Measurements from ENCODE around the gene KRTAP9-6.
"Not testable (repeated sequence)": the region's sequence is repeated elsewhere in the genome, so short reads cannot be mapped to it uniquely, and the experiment has no call there.

KRTAP9-6 gene, protein sequence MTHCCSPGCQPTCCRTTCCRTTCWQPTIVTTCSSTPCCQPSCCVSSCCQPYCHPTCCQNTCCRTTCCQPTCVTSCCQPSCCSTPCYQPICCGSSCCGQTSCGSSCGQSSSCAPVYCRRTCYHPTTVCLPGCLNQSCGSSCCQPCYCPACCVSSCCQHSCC

DNA sequence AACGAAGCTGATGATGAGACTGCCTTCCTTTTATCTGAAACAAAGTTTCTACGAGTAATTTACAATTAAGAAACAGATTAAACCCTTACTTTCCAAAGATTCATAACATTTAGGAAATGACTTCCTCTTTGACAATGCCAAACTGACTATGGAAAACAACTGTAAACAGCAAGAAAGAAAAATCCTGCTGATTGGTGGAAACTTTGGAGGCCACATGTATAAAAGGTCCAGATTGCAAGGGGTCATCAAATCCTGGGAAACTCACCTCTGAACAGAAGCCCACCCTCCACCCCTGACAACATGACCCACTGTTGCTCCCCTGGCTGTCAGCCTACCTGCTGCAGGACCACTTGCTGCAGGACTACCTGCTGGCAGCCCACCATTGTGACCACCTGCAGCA is at the start of gene KRTAP9-6:
KRTAP9-6 (plus strand) TSS at position 301 of the 400 bp plus-strand sequence; CDS start at position 301, 0 bp downstream.
- no peak for DNase-seq

DNA sequence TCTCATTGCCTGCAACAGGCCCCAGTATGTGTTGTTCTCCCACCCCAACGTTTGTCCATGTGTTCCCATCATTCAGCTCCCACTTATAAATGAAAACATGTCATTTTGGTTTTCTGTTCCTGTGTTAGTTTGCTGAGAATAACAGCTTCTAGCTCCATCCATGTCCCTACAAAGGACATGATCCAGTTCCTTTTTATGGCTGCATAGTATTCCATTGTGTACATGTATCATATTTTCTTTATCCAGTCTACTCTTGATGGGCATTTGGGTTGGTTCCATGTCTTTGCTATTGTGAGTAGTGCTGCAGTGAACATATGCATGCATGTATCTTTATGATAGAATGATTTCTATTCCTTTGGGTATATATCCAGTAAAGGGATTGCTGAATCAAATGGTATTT is 49.5 kb upstream of the KRTAP9-6 start:
- DNase-seq = no peak

DNA sequence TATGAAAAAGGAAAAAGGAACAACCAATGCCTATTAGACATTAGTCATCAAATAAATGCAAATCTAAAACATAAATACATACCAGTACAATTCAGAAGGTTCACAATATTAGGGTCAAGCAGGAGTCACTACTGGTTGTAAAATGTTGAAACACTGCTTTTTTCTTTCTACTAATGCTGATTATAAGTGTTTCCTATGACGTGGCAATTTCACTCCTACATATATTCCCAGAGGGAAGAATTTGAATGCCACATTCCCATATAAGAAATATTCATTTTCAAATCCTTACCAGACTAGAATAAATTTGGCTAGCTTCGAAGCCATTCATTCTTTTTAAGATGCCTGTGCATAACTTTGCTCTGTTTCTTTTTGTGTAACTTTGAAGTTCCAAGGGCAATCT is 41.4 kb upstream of the KRTAP9-6 start:
- DNase-seq = no peak

DNA sequence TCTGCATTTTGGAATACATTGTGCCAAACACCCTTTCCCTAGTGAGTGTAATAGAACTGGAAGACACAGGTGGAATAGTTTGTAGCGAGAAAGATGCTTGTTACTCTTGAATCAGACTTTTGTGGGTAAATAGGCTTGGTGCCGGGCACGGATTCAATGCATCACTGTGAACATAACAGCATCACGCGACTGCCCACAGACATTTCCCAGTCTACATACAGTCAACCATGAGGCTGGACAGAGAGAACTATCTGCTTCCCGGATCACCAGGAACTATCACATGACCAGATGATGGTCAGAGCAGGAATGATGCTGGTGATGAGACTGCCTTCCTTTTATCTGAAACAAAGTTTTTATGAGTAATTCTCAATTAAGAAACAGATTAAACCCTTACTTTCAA is 39.1 kb upstream of the KRTAP9-6 start:
- no peak for DNase-seq

DNA sequence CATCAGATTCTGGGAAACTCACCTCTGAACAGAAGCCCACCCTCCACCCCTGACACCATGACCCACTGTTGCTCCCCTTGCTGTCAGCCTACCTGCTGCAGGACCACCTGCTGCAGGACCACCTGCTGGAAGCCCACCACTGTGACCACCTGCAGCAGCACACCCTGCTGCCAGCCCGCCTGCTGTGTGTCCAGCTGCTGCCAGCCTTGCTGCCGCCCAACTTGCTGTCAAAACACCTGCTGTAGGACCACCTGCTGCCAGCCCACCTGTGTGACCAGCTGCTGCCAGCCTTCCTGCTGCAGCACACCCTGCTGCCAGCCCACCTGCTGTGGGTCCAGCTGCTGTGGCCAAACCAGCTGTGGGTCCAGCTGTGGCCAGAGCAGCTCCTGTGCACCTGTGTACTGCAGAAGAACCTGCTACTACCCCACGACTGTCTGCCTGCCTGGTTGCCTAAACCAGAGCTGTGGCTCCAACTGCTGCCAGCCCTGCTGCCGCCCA is 38.5 kb upstream of the KRTAP9-6 start, which contains the start of gene KRTAP9-2:
KRTAP9-2 (plus strand) TSS at position 51 of the 498 bp plus-strand sequence; CDS start at position 58, 7 bp downstream.
- not testable (repeated sequence) for DNase-seq

DNA sequence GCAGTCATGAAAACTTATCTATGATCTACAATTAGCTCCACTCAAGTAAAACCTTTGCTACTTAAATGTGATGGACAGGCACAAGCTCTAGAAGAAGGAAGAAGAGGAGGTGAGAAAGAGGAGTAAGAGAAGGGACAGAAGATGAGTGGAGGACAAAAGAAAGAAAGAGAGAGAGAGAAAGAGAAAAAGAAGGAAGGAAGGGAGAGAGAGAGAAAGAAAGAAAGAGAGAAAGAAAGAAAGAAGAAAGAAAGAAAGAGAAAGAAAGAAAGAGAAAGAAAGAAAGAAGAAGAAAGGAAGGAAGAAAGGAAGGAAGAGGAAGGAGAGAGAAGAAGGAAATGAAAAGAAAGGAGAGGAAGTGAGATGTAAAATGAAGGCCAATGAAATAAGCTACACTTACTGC is 35.1 kb upstream of the KRTAP9-6 start:
- no peak for DNase-seq

DNA sequence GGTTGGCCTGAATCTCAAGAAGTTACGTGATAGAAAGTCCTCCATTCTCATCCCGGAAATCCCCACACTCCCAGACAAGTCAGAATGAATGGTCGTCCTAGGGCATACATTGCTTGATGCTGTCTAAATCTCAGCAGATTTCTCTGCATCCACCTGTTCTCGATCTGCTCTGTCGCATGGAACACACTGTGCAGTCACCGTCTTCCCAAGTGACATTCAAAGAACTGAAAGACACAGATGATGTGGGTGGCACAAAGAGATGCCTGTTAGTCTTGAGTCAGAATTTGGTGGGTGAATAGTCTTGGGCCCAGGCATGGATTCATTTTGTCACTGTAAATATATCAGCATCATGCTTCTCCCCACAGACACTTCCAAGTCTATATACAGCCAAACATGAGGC is 33.4 kb upstream of the KRTAP9-6 start:
- DNase-seq = no peak

DNA sequence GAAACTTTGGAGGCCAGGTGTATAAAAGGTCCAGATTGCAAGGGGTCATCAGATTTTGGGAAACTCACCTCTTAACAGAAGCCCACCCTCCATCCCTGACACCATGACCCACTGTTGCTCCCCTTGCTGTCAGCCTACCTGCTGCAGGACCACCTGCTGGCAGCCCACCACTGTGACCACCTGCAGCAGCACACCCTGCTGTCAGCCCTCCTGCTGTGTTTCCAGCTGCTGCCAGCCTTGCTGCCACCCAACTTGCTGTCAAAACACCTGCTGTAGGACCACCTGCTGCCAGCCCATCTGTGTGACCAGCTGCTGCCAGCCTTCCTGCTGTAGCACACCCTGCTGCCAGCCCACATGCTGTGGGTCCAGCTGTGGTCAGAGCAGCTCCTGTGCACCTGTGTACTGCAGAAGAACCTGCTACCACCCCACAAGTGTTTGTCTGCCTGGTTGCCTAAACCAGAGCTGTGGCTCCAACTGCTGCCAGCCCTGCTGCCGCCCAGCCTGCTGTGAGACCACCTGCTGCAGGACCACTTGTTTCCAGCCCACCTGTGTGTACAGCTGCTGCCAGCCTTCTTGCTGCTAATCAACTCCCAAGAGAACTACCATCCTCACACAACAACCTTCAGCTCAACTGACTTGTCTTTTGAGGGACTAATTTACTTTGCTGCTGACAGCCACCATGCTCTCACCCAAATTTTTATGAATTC is 32.6 kb upstream of the KRTAP9-6 start, which contains the start of gene KRTAP9-3:
KRTAP9-3 (plus strand) TSS at position 51 of the 707 bp plus-strand sequence; CDS start at position 104, 53 bp downstream.
- DNase-seq = not testable (repeated sequence)

DNA sequence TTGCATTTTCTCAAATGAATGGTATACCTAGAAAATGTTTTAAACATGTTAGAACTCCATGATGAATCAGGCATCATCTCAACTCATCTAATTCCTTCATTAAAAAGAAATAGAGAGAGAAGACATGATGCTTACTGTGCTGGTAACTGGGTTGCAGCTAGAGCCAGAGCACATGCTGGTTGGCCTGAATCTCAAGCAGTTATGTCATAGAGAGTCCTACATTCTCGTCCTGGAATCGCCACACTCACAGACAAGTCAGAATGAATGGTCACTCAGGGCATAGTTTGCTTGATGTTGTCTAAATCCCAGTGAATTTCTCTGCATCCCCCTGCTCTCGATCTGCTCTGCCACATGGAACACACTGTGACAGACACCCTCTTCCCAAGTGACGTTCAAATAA is 28.1 kb upstream of the KRTAP9-6 start:
- DNase-seq = not testable (repeated sequence)

DNA sequence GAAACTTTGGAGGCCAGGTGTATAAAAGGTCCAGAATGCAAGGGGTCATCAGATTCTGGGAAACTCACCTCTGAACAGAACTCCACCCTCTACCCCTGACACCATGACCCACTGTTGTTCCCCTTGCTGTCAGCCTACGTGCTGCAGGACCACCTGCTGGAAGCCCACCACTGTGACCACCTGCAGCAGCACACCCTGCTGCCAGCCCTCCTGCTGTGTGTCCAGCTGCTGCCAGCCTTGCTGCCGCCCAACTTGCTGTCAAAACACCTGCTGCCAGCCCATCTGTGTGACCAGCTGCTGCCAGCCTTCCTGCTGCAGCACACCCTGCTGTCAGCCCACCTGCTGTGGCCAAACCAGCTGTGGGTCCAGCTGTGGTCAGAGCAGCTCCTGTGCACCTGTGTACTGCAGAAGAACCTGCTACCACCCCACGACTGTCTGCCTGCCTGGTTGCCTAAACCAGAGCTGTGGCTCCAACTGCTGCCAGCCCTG is 27.2 kb upstream of the KRTAP9-6 start, which contains the start of gene KRTAP9-8:
KRTAP9-8 (plus strand) TSS at position 51 of the 489 bp plus-strand sequence; CDS start at position 104, 53 bp downstream.
- DNase-seq = not testable (repeated sequence)

DNA sequence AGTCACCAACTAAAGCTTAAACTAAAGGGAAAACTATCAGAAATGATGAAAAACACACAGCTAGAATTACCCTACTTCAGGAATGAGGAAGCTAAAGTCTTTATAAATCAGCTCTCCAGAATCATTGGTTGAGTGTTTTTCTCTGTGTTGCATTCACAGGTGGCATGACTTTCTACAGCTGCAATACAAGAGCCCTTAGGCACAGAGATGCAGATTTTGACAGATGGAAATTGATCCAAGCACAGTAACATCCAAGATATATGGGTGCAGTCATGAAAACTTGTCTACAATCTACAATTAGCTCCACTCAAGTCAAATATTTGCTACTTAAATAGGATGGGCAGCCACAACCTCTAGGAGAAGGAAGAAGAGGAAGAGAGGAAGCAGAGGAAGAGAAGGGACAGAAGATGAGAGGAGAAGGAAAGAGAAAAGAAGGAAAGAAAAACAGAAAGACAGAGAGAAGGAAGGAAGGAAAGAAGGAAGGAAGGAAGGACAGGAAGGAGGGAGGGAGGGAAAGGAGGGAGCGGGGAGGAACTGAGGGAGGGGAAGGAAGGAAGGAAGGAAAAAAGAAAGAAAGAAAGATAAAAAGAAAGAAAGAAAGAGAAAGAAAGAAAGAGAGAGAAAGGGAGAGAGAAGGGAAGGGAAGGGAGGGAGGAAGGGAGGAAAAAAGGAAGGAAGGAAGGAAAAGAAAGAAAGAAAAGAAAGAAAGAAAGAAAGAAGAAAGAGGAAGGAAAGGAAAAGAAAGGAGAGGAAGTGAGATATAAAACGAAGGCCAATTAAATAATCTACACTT is 18.0 kb upstream of the KRTAP9-6 start:
- DNase-seq = not testable (repeated sequence)

DNA sequence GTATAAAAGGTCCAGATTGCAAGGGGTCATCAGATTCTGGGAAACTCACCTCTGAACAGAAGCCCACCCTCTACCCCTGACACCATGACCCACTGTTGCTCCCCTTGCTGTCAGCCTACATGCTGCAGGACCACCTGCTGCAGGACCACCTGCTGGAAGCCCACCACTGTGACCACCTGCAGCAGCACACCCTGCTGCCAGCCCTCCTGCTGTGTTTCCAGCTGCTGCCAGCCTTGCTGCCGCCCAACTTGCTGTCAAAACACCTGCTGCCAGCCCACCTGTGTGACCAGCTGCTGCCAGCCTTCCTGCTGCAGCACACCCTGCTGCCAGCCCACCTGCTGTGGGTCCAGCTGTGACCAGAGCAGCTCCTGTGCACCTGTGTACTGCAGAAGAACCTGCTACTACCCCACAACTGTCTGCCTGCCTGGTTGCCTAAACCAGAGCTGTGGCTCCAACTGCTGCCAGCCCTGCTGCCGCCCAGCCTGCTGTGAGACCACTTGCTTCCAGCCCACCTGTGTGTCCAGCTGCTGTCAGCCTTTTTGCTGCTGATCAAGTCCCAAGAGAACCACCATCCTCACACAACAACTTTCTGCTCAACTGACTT is 15.4 kb upstream of the KRTAP9-6 start, which contains the start of gene KRTAP9-4:
KRTAP9-4 (plus strand) TSS at position 51 of the 604 bp plus-strand sequence; CDS start at position 85, 34 bp downstream.
- DNase-seq = not testable (repeated sequence)

DNA sequence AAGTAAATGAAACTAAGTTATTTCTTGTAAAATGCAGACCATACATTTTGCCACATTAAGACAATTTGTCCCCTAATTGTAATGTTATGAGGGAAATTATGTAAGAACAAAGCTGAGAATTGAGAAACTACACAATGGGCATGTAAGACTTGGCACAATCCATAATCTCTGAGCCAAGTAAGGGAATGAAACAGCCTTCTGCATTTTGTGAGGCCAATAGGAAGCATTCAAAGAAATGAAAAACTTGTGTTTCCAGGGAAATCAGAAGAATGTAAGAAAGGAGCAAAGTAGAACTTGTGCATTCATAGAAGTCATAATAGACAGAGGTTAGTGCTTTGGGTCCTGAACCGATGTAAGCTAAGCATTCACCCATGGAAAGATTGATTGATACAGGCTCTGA is 13.9 kb upstream of the KRTAP9-6 start:
- DNase-seq = no peak

DNA sequence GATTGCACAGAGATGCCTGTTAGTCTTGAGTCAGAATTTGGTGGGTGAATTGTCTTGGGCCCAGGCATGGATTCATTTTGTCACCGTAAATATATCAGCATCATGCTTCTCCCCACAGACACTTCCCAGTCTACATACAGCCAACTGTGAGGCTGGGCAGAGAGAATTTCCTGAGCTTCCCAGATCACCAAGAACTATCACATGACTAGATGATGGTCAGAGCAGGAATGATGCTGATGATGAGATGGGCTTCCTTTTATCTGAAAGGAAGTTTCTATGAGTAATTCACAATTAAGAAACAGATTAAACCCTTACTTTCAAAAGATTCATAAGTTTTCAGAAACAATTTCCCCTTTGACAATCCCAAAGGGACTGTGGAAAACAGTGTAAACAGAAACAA is 10.3 kb upstream of the KRTAP9-6 start:
- DNase-seq = no peak

DNA sequence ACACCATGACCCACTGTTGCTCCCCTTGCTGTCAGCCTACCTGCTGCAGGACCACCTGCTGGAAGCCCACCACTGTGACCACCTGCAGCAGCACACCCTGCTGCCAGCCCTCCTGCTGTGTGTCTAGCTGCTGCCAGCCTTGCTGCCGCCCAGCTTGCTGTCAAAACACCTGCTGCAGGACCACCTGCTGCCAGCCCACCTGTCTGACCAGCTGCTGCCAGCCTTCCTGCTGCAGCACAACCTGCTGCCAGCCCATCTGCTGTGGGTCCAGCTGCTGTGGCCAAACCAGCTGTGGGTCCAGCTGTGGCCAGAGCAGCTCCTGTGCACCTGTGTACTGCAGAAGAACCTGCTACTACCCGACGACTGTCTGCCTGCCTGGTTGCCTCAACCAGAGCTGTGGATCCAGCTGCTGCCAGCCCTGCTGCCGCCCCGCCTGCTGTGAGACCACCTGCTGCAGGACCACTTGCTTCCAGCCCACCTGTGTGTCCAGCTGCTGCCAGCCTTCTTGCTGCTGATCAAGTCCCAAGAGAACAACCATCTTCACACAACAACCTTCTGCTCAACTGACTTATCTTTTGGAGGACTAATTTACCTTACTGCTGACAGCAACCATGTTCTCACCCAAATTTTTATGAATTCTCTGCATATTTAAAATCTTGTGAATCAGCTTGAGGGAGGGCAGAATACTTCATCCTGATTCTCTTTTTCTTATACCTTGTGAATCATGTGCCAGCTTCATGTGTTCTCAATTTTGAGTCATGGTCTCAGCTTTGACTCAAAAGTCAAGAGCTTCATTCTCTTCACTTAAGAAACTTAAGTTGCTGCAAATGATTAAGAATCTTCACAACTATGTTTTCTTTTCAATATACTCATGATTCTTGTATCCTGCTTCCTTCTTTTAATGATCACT is 9.5 kb upstream of the KRTAP9-6 start, which contains the start of gene KRTAP9-9:
KRTAP9-9 (plus strand) TSS at position 4 of the 910 bp plus-strand sequence.
- DNase-seq = not testable (repeated sequence)

DNA sequence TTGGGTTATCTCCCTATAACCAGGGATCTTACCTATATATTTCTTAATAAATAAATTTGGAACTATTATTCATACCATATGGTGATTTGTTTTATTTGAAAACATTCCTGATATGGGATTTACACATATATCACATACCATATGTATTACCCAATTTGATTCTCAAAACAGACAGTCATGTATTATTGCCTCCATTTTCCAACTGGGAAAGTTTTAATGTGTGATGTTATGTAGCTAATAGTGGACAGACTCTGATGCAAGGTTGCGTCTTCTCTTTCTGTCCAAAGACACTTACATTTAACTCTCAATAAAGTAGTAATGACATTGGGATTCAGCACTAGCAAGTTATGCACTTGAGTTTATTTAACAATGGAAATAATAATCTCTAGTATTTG is 8.9 kb upstream of the KRTAP9-6 start:
- DNase-seq = no peak

DNA sequence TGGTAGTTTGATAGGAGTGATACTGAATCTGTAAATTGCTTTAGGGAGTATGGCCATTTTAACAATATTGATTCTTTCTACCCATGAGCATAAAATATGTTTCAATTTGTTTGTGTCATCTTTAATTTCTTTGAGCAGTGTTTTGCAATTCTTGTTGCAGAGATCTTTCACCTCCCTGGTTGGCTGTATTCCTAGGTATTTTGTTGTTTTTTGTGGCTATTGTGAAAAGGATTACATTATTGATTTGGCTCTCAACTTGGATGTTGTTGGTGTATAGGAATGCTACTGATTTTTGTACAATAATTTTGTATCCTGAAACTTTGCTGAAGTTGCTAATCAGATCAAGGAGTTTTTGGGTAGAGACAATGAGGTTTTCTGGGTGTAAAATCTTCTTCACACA is 6.8 kb upstream of the KRTAP9-6 start:
- no peak for DNase-seq

DNA sequence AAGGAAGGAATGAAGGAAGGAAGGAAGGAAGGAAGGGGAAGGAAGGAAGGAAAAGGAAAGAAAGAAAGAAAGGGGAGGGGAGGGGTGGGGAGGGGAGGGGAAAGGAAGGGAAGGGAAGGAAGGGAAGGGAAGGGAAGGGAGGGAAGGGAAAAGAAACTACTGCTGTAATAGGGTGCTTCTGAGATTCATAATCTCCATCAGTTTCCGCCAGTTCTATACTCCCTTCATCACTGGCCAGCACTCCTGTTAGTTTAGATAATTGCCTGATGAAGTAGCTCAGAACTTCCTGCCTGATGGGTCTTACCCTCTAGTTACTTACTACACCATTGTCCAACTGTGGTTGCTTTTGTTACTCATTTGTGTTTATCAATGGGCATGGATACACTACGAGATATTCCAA is 2.0 kb upstream of the KRTAP9-6 start:
- DNase-seq = no peak

DNA sequence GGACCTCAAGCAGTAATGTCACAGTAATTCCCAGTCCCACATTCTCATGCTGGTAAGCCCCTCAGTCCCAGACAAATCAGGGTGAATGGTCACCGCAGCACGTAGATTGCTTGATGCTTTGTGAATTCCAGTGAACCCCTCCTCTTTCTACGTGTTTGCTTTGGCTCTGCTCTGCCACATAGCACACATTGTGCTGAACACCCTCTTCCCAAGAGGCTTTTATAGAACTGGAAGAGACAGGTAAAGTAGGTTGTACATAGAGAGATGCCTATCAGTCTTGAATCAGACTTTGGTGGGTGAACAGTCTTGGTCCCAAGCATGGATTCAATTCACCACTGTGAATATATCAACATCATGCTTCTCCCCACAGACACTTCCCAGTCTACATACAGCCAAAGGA is 579 bp upstream of the KRTAP9-6 start:
- no peak for DNase-seq

DNA sequence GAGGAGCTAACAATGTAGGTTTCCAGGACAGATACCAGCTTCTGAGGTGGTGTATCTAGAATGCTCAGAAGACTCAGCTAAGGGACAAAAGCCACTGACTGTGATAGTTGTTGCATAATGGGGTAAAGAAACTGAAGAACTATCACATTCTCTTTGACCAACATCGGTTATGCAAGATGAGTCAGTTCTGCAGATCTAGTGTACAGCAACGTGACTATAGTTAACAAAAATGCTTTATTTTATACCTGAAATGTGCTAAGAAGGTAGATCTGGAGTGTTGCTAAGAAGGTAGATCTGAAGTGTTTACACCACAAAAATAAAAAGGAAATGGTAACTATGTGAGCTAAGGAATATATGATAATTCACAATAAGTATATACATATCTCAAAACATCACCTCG is 2.5 kb downstream of the KRTAP9-6 start:
- DNase-seq = no peak

DNA sequence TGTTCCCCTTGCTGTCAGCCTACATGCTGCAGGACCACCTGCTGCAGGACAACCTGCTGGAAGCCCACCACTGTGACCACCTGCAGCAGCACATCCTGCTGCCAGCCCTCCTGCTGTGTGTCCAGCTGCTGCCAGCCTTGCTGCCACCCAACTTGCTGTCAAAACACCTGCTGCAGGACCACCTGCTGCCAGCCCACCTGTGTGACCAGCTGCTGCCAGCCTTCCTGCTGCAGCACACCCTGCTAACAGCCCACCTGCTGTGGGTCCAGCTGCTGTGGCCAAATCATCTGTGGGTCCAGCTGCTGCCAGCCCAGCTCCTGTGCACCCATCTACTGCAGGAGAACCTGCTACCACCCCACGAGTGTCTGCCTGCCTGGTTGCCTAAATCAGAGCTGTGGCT is 6.1 kb downstream of the KRTAP9-6 start:
- DNase-seq = not testable (repeated sequence)
